Measurements from ENCODE around the gene ZAR1. TPM values are rescaled to one million over a fixed set of nuclear protein-coding genes. Genes with fewer than 3 reads are reported as not detected.

Gene ZAR1
- total RNA-seq, 2 donors from 2014 or later: 0.18 TPM; not detected in 1

DNA sequence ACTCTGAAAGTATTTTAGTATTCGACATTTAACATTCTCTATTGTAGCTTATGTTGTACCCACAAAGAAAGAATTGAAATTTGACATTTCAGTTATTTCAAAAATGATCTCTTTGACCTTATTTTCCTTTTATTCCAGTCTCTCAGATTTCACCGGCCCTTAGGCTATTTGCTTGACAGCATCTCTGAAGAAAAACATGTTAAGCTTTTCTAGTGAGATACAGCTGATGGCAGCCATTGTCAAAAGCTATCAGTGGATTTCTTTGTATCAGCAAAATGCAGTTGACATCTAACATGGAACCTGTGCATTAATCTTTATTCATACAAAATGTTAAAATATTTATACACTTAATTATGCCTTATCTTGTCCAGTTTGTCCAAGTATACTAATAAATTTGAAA, 16.7 kb downstream of the ZAR1 start:
- Histone ChIP-seq H3K9ac (ENCODE audit: extremely low read depth, low read length, poor library complexity, severe bottlenecking) (no peak overlapping the region), H3K4me3 (ENCODE audit: low read length) (no peak overlapping the region), H3K36me3 (ENCODE audit: control insufficient read depth, insufficient read depth, low read length) (peaks cover 79% of the 10 kb centered on the region), H3K4me1 (ENCODE audit: control insufficient read depth, insufficient read depth, low read length) (no peaks in the 10 kb centered on the region), H3K9me3 (ENCODE audit: control insufficient read depth, low read length) (no peaks in the 10 kb centered on the region), H3K27me3 (ENCODE audit: control insufficient read depth, insufficient read depth, low read length, poor library complexity, severe bottlenecking) (no peaks in the 10 kb centered on the region), H3K27ac (ENCODE audit: low read depth, low read length) (no peak overlapping the region)
- no peak overlapping the region for H3K27ac Mint-ChIP-seq
- no peaks in the 10 kb centered on the region for H3K27me3 Mint-ChIP-seq (ENCODE audit: insufficient read depth)
- TF ChIP-seq, protein P1, sequence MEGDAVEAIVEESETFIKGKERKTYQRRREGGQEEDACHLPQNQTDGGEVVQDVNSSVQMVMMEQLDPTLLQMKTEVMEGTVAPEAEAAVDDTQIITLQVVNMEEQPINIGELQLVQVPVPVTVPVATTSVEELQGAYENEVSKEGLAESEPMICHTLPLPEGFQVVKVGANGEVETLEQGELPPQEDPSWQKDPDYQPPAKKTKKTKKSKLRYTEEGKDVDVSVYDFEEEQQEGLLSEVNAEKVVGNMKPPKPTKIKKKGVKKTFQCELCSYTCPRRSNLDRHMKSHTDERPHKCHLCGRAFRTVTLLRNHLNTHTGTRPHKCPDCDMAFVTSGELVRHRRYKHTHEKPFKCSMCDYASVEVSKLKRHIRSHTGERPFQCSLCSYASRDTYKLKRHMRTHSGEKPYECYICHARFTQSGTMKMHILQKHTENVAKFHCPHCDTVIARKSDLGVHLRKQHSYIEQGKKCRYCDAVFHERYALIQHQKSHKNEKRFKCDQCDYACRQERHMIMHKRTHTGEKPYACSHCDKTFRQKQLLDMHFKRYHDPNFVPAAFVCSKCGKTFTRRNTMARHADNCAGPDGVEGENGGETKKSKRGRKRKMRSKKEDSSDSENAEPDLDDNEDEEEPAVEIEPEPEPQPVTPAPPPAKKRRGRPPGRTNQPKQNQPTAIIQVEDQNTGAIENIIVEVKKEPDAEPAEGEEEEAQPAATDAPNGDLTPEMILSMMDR (conservative IDR thresholded peaks at IDR 0.05): no peak
- DNase-seq: no peak
- no peak overlapping the region for H3K4me3 Mint-ChIP-seq
- peaks cover 4% of the 10 kb centered on the region for H3K4me1 Mint-ChIP-seq
- peaks cover 40% of the 10 kb centered on the region for H3K36me3 Mint-ChIP-seq (ENCODE audit: low read depth)
- 86 to 88% methylated on average over 2 of the region's 2 CpGs for WGBS, 2 experiments (ENCODE audit: insufficient coverage in 1 of 2, insufficient read length in 1 of 2)
- no peaks in the 10 kb centered on the region for H3K9me3 Mint-ChIP-seq

GRCh38 chr4:48509543-48509942, 19.5 kb downstream of the ZAR1 start:
- Mint-ChIP-seq H3K27me3 (ENCODE audit: insufficient read depth) (no peaks in the 10 kb centered on the region), H3K4me1 (no peaks in the 10 kb centered on the region), H3K4me3 (no peak overlapping the region), H3K9me3 (no peaks in the 10 kb centered on the region), H3K27ac (no peak overlapping the region), H3K36me3 (ENCODE audit: low read depth) (peaks cover 55% of the 10 kb centered on the region)
- TF ChIP-seq, protein P1 (conservative IDR thresholded peaks at IDR 0.05): no peak
- Histone ChIP-seq H3K9ac (ENCODE audit: extremely low read depth, low read length, poor library complexity, severe bottlenecking) (no peak overlapping the region), H3K27me3 (ENCODE audit: control insufficient read depth, insufficient read depth, low read length, poor library complexity, severe bottlenecking) (no peaks in the 10 kb centered on the region), H3K4me1 (ENCODE audit: control insufficient read depth, insufficient read depth, low read length) (no peaks in the 10 kb centered on the region), H3K36me3 (ENCODE audit: control insufficient read depth, insufficient read depth, low read length) (peaks cover 86% of the 10 kb centered on the region), H3K4me3 (ENCODE audit: low read length) (no peak overlapping the region), H3K27ac (ENCODE audit: low read depth, low read length) (no peak overlapping the region), H3K9me3 (ENCODE audit: control insufficient read depth, low read length) (no peaks in the 10 kb centered on the region)
- DNase-seq: no peak

DNA sequence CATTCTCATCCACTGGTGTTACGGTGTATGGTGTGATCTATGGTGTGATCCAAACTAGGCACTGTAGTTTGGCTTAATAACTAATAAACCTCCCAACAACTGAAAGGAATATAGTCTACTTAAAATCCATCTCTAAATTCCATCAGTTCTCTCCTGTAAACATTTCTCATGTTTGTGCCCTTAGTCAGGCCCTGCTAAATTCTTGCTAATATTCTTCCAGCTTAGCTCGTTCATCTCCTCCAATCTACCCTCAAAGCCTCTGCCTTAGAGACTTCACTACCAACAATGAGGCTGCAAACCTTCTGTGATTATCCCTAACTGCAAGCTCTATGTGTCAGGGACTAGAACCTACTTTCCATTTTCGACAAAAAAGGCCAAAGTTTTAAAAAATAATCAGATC, 28.1 kb downstream of the ZAR1 start:
- H3K4me1 ChIP-seq (ENCODE audit: control insufficient read depth, insufficient read depth, low read length): no peaks in the 10 kb centered on the region
- TF ChIP-seq, protein P1 (conservative IDR thresholded peaks at IDR 0.05): no peak
- peaks cover 75% of the 10 kb centered on the region for H3K36me3 ChIP-seq (ENCODE audit: control insufficient read depth, insufficient read depth, low read length)
- no peaks in the 10 kb centered on the region for H3K27me3 ChIP-seq (ENCODE audit: control insufficient read depth, insufficient read depth, low read length, poor library complexity, severe bottlenecking)
- no peak overlapping the region for H3K9ac ChIP-seq (ENCODE audit: extremely low read depth, low read length, poor library complexity, severe bottlenecking)
- Mint-ChIP-seq H3K4me1 (no peaks in the 10 kb centered on the region), H3K9me3 (no peaks in the 10 kb centered on the region), H3K36me3 (ENCODE audit: low read depth) (peaks cover 55% of the 10 kb centered on the region), H3K27me3 (ENCODE audit: insufficient read depth) (no peaks in the 10 kb centered on the region), H3K27ac (no peak overlapping the region), H3K4me3 (no peak overlapping the region)
- no peaks in the 10 kb centered on the region for H3K9me3 ChIP-seq (ENCODE audit: control insufficient read depth, low read length)
- no peak overlapping the region for H3K27ac ChIP-seq (ENCODE audit: low read depth, low read length)
- no peak for DNase-seq
- WGBS, 2 experiments (ENCODE audit: insufficient coverage in 1 of 2, insufficient read length in 1 of 2): 92 to 97% methylated on average over 2 to 3 of the region's 3 CpGs
- H3K4me3 ChIP-seq (ENCODE audit: low read length): no peak overlapping the region

All from endodermal cell (in vitro differentiated cells).